ENCODE results near the gene SH3GL3.

The SH3GL3 gene

DNA sequence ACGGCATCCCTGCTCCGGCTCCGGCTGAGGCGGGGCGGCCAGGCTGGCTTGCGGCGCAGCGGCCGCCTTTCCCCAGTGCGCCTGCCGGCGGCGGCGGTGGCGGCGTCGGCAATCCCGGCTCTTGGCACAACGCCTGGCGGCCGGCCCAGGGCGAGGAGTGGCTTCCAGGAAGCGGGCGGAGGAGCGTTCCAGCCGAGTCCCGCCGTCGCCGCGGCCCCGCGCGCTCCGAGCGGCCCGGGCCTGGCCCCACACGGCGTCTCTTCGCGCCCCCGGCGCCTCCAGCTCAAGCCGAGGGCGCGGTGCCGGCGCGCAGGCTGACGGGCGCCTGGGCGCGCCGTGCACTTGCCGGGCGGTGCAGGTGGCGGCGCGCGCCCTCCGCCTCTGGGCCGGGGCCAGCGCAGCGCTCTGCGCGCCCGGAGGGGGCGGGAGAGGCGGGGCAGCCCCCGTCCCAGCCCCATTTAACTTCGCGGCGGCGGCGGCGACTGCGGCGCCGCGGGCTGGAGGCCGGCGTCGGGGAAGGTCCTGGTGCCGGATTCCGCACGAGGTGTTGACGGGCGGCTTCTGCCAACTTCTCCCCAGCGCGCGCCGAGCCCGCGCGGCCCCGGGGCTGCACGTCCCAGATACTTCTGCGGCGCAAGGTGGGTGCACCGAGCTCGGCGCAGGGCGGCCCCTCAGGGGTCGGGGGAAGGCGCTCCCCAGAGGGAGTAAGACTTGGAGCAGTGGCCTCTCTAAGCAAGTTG lies 206.7 kb downstream of the SH3GL3 start, which contains the start of gene ADAMTSL3:
Gene ADAMTSL3 (plus strand): TSS at position 485 of the 740 bp plus-strand sequence. CDS start 1,639 bp downstream, outside the sequence.
- H3K4me3 ChIP-seq (ENCODE audit: control insufficient read depth, low read depth, low read length): no peak within 1 kb of the TSS
- TF ChIP-seq CTCF (IDR thresholded peaks at IDR 0.05; ENCODE audit: control insufficient read depth, insufficient read depth, low read depth, low read length, missing control alignments): no peak
- DNase-seq (ENCODE audit: low read depth): no peak

GRCh38 chr15:83654379-83655236 lies 207.5 kb downstream of the SH3GL3 start:
- no peak overlapping the region for H3K4me3 ChIP-seq (ENCODE audit: control insufficient read depth, low read depth, low read length)
- no peak for DNase-seq (ENCODE audit: low read depth)
- TF ChIP-seq CTCF (IDR thresholded peaks at IDR 0.05; ENCODE audit: control insufficient read depth, insufficient read depth, low read depth, low read length, missing control alignments): no peak

- no peak for TF ChIP-seq CTCF (IDR thresholded peaks at IDR 0.05; ENCODE audit: control insufficient read depth, insufficient read depth, low read depth, low read length, missing control alignments)
- no peak for DNase-seq (ENCODE audit: low read depth)
- no peak overlapping the region for H3K4me3 ChIP-seq (ENCODE audit: control insufficient read depth, low read depth, low read length)
Observed at GRCh38 chr15:83655237-83655616, 208.1 kb downstream of the SH3GL3 start.

GRCh38 chr15:83656192-83656591 lies 209.1 kb downstream of the SH3GL3 start:
- DNase-seq (ENCODE audit: low read depth): no peak
- no peak overlapping the region for H3K4me3 ChIP-seq (ENCODE audit: control insufficient read depth, low read depth, low read length)
- no peak for TF ChIP-seq CTCF (IDR thresholded peaks at IDR 0.05; ENCODE audit: control insufficient read depth, insufficient read depth, low read depth, low read length, missing control alignments)

DNA sequence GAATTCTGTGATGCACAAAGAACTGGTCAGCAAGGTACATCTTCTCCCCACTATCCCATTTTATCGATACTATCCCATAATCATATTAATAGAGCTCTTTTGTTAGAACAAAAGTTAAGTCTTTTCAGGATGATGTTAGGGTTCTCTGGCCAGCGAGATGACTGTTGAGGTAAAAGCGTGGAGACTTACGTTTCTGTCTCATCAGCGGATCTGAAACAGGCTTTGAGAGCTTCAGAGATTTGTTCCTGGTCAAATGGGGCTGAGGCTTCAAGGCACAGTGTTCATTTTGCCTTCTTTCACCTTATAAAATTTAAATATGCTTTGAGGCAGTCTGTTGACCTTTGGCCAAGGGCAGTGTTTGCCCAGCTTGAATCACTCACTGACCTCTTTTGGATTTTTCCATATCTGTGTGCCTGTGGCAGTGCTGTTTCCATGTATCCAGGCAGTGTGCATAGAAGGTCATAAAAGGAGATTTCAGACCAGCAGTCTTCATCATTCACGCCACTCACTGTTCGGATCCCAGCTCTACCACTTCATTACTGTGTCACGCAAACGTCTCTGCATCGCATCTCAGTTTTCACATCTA lies 209.9 kb downstream of the SH3GL3 start:
- H3K4me3 ChIP-seq (ENCODE audit: control insufficient read depth, low read depth, low read length): no peak overlapping the region
- no peak for DNase-seq (ENCODE audit: low read depth)
- TF ChIP-seq CTCF (IDR thresholded peaks at IDR 0.05; ENCODE audit: control insufficient read depth, insufficient read depth, low read depth, low read length, missing control alignments): no peak

DNA sequence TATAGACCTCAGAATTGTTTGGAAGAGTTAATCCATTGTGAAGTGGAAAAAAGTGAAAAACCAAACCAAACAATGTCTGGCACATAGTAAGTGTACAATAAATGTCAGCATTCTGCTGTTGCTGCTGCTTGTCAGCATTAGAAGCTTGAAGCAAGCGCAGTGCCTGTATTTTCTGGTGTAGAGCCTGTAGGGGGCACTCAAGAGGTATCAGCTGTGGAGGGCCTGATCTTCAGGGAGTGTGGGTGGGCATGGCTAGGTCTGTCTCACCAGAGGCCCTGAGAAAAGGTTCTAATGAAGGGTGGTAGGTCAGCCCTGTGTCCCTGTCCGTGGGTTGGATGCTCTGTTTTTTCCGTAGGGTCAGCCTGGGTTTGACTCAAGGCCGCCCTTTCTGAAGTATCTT lies 210.4 kb downstream of the SH3GL3 start:
- TF ChIP-seq CTCF (IDR thresholded peaks at IDR 0.05; ENCODE audit: control insufficient read depth, insufficient read depth, low read depth, low read length, missing control alignments): no peak
- no peak overlapping the region for H3K4me3 ChIP-seq (ENCODE audit: control insufficient read depth, low read depth, low read length)
- DNase-seq (ENCODE audit: low read depth): no peak

All from AG09309 (cell line).